Measurements from ENCODE around the gene VAMP2.

VAMP2 gene

DNA sequence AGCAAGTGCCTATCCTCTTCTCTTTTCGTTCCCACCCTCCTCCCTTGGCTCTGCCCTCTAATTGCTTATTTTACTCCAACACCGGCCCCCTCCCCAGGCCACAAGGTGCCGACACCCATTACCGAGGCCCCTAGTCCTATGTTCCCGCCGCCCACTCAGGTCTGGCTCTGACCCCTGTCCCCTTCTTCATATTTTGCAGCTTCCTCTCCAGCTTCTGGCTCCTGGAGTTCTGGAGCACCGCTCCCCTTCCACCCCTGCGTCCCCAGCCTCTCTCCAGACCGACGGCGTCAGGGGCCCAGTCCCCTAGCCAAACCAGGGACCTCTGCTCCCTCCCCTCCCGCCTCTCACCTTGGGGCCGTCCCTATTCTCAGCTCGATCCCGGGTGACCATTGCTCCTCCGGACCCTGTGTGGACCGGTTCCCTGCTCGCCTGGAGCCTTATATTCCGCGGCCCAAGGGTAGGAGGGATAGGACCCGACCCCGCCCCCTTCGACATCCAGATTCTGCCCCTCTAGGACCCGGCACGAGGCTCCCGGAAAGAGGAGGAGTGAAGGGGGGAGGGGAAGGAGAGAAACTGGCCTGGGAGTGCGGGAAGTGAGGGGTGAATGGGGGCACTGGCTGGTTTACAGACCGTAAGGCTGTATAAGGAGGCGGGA, 38.9 kb downstream of the VAMP2 start, which contains the start of gene HES7:
Gene HES7, minus strand, starts transcription at position 412 of the 655 bp plus-strand sequence. Its CDS starts 22 bp downstream, at position 390.
- DNase-seq (ENCODE audit: low read depth in 2 of 2, low spot score in 1 of 2) = no peak

DNA sequence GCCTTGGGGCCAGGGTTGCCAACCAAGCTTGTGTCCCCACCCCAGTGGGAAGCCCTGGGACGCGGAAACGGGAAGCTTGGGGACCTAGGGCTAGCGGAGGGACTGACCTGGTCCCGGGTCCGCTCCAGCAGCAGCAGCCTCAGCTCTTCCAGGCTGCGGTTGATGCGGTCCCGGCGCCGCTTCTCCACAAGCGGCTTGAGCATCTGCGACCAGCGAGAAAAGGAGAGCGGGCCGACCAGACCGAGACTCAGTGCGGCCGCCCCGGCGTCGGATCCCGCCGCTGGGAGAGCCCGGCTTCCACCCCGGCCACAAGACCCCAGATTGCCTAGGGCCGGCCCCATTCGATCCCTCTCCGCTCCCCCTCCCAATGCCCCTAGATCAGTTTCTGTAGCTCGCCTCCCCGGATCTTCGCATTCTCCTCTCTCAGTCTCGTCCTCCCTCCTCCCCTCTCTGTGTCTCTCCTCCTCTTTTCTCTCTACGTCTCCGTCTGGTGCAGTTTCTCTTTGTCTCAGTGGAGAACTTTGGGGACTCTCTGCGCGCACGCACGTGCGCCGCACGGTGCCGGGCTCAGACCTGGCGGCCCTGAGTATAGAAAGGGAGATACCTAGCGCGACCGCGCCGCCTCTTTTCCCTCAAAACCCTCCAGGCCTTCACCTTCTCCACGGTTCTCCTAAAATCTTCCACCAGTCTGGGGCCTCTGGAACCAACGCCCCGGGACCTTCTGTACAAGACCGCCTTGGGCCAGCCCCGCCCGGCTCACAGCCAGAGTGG, 39.6 kb downstream of the VAMP2 start:
- no peak for DNase-seq (ENCODE audit: low read depth in 2 of 2, low spot score in 1 of 2)

DNA sequence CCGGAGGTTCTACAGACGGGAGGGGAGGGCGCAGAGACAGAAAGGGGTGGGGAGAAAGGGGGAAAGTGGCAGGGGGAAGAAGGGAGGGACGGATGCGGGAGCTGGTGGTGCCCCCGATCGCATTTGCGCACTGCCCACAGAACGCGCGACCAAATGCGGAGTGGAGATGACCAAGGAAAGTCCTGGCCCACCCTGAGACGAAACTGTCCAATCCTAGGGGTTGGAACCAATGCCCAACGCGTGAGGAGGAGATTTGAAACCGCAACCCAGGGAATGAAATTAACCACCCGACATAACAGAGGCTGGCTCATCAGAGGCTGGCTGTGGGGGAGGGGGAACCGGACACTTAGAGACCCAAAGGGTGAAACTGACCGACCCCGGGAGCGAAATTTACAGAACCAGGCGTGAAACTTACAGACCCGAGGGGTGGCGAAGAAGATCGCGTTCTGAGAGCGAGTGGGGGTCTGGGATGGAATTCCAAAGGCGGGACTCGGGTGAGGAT, 40.3 kb downstream of the VAMP2 start:
- DNase-seq (ENCODE audit: low read depth in 2 of 2, low spot score in 1 of 2) = no peak

DNA sequence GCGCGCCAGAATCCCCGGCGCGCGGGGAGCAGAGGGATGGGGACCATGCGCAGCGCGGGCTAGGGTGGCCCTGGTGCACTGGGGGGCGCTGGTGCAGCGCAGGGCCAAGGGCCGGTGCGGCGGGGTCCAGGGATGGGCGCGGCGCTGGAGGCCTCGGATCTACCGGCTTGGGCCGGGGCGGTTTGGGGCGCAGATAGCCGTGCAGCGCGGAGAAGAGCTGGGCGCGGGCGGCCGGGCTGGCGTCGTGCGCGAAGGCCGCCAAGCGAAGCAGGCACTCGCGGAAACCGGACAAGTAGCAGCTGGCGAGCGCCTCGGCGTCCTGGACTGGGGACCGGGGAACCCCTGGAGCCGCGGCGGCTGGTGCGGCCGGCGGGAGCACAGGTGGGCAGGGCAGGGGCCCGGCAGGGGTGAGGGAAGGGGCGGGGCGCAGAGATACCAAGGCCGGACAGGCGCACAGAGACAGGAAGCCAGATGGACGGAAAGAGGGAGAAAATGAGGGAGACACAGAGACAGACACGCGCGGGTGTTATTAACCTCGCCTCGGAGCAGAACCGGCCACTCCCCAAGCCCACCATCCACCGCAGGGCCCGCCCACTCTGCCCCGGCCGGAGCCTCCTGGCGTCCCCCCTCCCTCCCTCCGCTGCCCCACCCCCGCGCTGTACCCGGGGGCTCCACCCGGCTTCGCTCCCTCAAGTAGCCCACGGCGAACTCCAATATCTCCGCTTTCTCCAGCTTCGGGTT, 40.9 kb downstream of the VAMP2 start:
- DNase-seq (ENCODE audit: low read depth in 2 of 2, low spot score in 1 of 2) = no peak

DNA sequence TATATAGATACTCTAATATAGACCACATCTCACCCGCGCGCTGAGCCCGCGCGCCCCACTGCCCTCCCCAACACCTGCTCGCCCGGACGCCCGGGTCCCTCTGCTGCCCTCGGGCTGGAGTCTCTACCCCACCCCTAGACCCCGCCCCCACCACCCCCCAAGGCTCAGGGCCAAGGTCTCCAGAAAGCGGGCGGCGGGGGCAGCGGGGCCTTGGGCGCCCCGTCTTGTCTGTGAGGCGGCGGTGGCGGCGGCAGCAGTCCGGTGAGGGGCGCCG, 41.4 kb downstream of the VAMP2 start:
- DNase-seq (ENCODE audit: low read depth in 2 of 2, low spot score in 1 of 2) = no peak

DNA sequence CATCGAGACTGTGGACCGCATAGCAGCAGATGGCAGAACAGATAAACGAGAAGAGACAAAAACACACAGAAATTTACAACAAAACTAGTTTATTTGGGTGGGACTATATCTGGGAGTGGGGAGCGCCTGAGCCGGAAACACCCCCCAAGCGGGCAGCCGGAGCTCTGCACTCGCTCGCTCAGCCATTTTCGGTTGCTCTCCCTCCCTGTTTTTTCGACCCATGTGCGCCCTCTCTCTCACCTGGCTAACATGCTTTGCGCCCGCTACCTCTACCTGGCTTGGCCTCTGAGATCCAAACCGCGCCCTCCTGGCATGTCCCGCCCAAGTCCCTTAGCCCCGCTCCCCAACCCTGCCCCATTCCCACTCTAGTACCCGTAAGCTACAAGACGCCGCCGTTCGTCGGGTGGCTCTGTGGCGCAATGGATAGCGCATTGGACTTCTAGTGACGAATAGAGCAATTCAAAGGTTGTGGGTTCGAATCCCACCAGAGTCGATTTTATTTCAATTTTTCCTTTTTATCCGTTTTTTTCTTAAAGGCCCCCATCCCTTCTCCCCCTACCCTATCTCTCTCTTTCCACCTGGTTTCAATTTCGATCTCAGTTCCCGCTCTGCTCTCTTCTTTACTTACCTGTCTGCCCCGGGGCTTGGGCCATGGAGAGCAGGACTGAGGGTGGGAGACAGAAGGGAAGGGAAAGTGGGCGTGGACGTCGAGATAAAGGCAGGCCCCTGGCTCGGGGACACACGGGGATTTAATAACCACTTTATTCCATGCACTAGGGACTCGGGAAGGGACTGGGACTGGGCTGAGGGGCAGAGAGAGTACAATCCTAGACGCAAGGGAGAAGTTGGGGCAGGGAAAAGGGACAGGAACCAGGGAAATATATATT, 42.0 kb downstream of the VAMP2 start:
- DNase-seq (ENCODE audit: low read depth in 2 of 2, low spot score in 1 of 2) = no peak

DNA sequence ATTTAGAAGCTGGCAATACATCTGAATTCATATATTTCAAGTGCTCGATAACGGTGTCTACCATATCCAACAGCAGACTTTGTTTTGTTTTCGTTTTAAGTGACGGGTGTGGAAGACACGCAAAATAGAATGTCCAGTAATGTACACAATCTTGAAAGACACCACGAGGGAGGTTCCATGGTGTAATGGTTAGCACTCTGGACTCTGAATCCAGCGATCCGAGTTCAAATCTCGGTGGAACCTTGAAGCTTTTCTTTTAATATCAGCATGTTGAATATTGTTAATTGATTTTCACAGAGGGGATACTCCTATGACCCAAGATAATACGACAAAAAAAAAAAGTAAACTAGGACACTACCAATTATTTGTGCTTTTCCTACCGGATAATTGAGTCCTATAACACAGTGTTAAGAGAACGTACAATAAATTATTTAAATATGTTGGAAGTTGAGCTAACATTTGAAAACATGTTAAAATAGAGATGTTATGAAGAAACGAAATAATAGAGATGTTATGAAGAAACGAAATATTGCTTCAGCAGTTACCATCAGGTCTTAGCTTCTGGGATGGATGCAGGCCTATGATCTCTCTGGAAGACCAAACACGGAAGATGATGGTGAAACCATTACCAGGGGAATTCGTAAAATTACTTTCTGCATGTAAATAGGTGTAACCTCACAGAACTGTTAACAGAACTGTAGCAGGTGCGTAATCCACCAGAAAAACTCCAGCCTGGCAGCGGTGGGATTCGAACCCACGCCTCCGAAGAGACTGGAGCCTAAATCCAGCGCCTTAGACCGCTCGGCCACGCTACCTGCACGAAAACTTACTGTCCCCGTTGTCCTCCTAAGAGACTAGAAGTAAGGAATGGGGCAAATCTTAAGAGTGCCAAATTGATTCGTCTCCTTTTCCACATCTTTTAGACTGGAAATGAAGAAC, 42.9 kb downstream of the VAMP2 start:
- peak in 1 of 2 donors; percentile 65 for DNase-seq (ENCODE audit: low read depth in 2 of 2, low spot score in 1 of 2)

DNA sequence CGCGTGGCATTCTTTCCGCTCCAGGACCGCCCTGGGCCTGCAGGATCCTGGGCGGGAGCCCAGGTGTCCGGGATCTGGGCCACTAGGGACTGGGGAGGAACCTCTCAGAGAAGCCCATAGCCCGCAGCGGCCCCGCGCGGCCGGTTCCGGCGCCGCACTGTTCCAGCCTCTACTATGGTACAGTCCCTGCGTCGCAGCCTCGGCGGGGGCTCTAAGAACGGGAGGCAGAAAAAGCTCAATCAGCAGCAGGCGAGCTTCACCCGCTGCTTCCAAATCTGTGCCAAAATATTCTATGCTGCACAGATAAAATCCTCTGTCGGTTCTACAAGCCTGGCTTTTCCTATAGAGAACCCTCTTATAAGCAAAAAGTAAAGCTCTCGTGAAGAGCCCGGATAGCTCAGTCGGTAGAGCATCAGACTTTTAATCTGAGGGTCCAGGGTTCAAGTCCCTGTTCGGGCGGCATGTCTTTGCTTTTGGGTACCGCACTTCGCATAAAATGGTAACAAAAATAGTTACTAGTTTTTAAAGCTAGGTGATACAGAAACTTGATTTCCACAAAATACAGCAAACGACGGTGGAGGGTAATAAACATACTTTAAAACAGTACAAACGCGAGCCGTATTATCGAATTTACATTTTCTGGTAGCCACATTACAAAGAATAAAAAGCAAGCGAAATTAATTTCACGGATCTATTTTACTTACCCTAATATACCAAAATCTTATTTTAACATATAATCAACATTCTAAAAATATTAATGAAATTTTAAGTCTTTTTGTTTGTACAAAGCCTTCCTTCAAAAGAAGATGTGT, 43.8 kb downstream of the VAMP2 start:
- peak; percentile 61 to 66 for DNase-seq (ENCODE audit: low read depth in 2 of 2, low spot score in 1 of 2)

DNA sequence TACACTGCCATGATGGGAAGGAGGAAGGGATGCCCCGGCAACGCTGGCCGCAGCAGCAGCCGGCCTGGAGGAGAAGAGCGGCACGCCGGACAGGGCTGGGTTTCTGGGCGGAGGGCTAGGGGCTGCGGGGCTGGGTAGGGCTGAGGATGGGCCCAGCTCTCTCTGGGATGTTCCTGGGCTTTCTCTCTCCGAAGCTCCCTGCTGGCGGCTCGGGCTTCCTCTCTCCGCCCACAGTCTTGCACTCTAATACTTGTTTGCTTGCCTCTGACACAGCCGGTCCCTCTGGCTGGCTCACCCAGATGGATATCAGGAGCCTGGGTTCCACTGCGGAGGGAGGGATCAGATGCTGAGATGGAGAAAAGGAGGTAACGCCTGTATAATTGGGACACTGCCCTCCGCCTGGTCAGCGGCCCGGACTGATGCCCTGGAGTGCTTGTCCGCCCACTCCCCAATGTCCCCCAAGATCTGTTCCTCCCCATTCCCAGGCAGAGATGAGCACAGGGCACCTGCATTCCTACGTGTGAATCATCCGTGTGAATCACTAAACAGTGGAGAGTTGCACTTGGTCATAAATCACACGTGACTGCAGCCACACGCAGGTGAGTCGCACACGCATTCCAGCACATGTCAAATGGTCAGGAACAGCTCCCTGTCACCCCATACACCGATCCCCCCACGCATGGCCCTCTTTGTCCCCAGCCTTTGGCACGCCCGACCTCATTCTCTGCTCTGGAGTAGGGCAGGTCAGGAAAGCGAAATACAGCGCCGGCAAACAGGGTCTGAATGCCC, 44.6 kb downstream of the VAMP2 start, which contains the start of gene ALOXE3:
Gene ALOXE3, minus strand, starts transcription at position 535 of the 789 bp plus-strand sequence. Its CDS starts 524 bp downstream, at position 11.
- DNase-seq (ENCODE audit: low read depth in 2 of 2, low spot score in 1 of 2) = no peak

DNA sequence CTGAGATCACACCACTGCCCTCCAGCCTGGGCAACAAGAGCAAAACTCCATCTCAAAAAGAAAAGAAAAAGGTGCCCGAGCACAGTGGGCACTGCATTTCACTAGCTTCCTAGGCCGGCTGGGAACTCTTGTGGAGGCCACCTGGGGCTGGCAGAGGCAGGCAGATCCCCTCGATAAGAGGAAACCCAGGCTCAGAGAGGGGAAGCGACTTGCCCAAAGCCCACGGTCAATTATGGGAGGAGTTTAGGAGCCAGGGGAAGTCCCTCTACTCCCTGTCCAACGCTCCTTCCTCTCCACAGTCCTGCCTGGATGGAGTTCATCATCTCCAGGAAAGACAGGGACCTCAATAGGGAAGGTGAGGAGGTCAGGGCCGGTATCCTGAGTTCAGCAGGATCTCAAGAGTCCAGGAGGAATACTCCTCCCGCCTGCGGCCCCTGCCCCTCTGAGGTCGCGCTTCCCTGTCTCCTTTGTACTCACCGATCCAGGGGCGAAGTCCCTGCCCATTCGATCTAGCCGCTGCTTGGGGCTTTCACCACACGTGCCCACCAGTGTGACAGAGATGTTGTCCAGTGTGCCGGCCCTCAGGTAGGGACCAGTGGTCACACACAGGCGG, 45.3 kb downstream of the VAMP2 start:
- no peak for DNase-seq (ENCODE audit: low read depth in 2 of 2, low spot score in 1 of 2)

DNA sequence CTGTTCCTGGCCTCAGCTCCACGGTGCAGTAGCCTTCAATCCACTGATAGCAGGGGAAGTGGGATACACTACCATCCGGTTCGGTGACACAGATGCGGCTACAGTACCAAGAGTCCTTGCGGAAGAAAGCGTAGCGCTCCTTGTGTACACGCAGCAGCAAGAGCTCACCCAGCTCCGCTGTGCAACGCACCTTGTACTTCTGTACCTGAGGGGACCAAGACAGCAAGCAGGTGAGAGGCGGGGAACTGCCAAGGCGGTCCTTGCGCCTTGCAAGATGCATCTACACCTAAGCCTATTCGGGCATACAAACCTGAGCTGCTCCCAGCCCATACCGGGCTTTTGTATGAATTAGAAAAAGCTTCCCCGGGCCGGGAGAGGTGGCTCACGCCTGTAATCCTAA, 46.0 kb downstream of the VAMP2 start:
- no peak for DNase-seq (ENCODE audit: low read depth in 2 of 2, low spot score in 1 of 2)

DNA sequence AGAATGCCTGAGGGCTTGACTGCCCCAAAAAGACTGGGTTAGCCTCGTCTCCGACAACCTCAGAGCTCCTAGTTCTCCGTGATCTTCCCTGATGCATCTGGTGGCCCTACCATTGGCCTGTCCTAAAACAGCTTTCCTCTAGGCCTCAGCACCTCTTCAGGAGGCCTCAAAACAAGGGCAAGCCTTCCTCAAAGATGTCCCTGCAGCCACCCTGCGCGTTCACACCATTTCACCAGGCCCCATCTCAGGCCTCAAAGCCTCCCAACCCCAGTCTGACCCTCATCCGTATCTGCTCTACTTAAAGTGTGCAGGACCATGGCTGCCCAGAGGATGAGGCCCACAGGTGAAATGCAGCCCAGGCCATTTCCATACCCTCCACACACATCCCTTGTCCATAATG, 51.8 kb downstream of the VAMP2 start:
- no peak for DNase-seq (ENCODE audit: low read depth in 2 of 2, low spot score in 1 of 2)

DNA sequence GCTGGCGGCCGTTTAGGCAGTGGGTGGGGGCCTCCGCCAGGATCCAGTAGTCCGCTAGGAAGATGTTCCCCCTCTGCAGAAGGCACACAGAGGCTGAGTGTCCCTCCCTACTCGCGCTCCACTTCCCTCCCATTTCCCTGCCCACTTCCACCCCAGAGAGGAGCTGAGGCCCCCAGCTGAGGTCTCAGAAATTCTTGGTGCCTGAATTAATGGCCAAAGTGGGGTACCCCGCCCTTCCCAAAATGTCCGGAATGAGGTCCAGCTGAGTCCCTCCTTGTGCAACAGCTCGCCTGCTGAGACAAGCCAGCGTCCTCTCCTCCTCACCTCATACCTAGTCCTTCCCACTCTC, 52.3 kb downstream of the VAMP2 start:
- no peak for DNase-seq (ENCODE audit: low read depth in 2 of 2, low spot score in 1 of 2)

DNA sequence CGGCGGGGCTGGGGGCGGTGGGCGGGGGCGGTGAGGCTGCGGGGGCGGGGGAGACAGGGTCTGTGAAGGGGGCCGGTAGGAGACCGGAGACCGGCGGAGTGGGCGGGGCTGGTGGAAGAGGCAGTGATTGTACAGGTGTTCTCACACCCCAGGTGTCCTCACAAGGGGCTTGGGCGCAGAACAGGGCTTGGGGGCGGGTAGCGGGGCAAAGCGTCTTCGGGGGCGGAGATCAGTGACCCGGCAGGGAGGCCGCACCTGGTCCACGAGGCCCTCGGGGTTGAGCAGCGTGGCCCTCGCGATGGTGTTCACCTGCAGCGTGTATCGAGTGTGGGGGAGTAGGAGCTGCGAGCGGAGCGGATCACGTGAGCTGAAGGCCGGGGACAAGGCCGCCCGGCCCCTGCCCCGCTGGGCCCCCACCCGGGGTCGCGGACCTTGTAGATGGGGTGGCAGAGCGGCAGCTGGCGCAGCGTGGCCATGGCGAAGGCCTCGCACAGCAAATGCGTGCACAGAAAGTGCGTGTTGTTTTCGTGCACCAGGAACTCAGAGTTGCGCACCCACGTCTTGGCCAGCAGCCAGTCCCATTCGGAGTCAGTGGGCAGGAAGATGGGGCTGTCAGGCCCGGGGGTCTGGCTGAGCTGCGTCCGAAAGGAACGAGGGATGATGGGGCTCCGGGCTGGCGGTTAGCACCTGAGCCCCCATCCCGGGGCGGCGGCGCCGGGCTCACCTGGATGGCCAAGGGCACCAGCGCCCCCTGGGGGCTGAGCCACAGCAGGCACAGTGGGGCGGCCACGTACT, 52.9 kb downstream of the VAMP2 start:
- DNase-seq (ENCODE audit: low read depth in 2 of 2, low spot score in 1 of 2) = peak in 1 of 2 donors; percentile 64
